Hepatocyte (in vitro differentiated cells): ENCODE data around the gene CAMKMT.

Experiments
- EZH2phosphoT487 ChIP-seq: fragments of 200-600 bp; sonication (generic); IDR thresholded peaks from one replicate; pipeline ENCODE4 v1.6.1; 2018; ENCODE audit warnings: antibody characterized with exemption, mild to moderate bottlenecking, low read depth, moderate library complexity; ENCODE audit not compliant: unreplicated experiment, severe bottlenecking
- TF ChIP-seq, protein P1 (sequence below): fragments of 200-600 bp; sonication (generic); IDR thresholded peaks from 2 replicates; pipeline ENCODE4 v1.5.1; 2016; ENCODE audit warnings: antibody characterized with exemption, mild to moderate bottlenecking; ENCODE audit not compliant: poor library complexity

- TF ChIP-seq, protein P1, sequence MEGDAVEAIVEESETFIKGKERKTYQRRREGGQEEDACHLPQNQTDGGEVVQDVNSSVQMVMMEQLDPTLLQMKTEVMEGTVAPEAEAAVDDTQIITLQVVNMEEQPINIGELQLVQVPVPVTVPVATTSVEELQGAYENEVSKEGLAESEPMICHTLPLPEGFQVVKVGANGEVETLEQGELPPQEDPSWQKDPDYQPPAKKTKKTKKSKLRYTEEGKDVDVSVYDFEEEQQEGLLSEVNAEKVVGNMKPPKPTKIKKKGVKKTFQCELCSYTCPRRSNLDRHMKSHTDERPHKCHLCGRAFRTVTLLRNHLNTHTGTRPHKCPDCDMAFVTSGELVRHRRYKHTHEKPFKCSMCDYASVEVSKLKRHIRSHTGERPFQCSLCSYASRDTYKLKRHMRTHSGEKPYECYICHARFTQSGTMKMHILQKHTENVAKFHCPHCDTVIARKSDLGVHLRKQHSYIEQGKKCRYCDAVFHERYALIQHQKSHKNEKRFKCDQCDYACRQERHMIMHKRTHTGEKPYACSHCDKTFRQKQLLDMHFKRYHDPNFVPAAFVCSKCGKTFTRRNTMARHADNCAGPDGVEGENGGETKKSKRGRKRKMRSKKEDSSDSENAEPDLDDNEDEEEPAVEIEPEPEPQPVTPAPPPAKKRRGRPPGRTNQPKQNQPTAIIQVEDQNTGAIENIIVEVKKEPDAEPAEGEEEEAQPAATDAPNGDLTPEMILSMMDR = no peak
- peak; percentile 55 for TF ChIP-seq EZH2phosphoT487
Observed at GRCh38 chr2:44801841-44802776, 440.4 kb downstream of the CAMKMT start.
